Right cardiac atrium (tissue), 5 donors: ENCODE data around the gene EFHC2. TPM values are rescaled to one million over a fixed set of nuclear protein-coding genes. Genes with fewer than 3 reads are reported as not detected.
"Not testable (repeated sequence)": the region's sequence is repeated elsewhere in the genome, so short reads cannot be mapped to it uniquely, and the experiment has no call there.

ENCODE experiments used
- ATAC-seq, 2 donors: fragments of 200-7000 bp; cut with Tn5 transposase; one replicate each; pipeline versions ENCODE4 v1.8.0 to v1.9.1; 2020; ENCODE audit warnings: moderate library complexity in 2 of 2, mild to moderate bottlenecking in 1 of 2
- DNase-seq, 3 donors: peaks; one replicate each; pipeline ENCODE4 v3.0.0-alpha.2; 2020
- H3K27ac ChIP-seq: one replicate; pipeline ENCODE4 v1.5.1; 2013; ENCODE audit warnings: mild to moderate bottlenecking, low read length, control low read depth, moderate library complexity
- H3K27me3 ChIP-seq: one replicate; pipeline ENCODE4 v1.6.1; 2013; ENCODE audit not compliant: control insufficient read depth, insufficient read depth
- H3K4me1 ChIP-seq: one replicate; pipeline ENCODE4 v1.6.1; 2013; ENCODE audit warnings: low read length; ENCODE audit not compliant: control insufficient read depth, insufficient read depth
- H3K4me3 ChIP-seq: one replicate; pipeline ENCODE4 v1.5.1; 2013; ENCODE audit warnings: low read length, control low read depth
- H3K9me3 ChIP-seq: one replicate; pipeline ENCODE4 v1.6.1; 2013; ENCODE audit warnings: low read length; ENCODE audit not compliant: control insufficient read depth
- WGBS: extraction: QIAGEN DNeasy Blood & Tissue Kit; methylation state at CpG from one replicate; pipeline ENCODE4 v1.1.7; 2013; 5-methylcytosine and 5-hydroxymethylcytosine counted together
- intact Hi-C, 4 donors: fragments of 100-400 bp; cut with DNase I; formaldehyde crosslinking; loops; one replicate each; pipeline versions ENCODE4 v1.11.0 to v1.14.0; 2022 to 2023
- polyA plus RNA-seq: library from polyadenylated mRNA; stranded (reverse); fragments of 200-250 nt; gene quantifications from one replicate; pipeline ENCODE4 v1.2.3, GENCODE V29; 2013
- total RNA-seq, 4 donors: library from RNA; stranded (reverse); fragmentation: NEBNext Ultra II Directional; extraction: Animal tissue kit (Norgen Biotek cat#: 25700); gene quantifications; one replicate each; pipeline ENCODE4 v1.2.1, GENCODE V29; 2021
- donor health status: healthy with polysubstance abuse.
- donor health status: DM: no; HTN: yes; CAD: no.
- donor health status: DM: no; HTN: no; CAD: no.
- donor health status: DM: no; HTN: yes; CAD: no; lungs with severe emphysema.
- donor health status: DM: yes; HTN: yes; CAD: no.

EFHC2 gene
- total and polyA plus RNA-seq, 5 donors, result 4.7 to 9.5 (median 6.6) TPM

DNA sequence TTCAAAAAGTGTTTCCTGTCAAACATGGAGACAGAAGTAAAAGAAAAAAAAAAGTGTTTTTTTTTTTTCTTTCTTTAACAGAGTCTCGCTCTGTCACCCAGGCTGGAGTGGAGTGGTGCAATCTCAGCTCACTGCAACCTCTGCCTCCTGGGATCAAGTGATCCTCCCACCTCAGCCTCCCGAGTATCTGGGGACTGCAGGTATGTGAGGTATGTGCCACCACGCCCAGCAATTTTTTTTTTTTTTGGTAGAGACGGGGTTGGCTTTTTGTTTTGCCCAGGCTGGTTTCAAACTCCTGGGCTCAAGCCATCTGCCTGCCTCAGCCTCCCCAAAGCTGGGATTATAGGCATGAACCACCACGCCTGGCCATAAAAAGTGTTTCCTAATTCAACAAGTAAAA is 155.6 kb downstream of the EFHC2 start:
- H3K27me3 ChIP-seq, H3K4me3 ChIP-seq, H3K9me3 ChIP-seq, H3K4me1 ChIP-seq, ATAC-seq, DNase-seq, H3K27ac ChIP-seq, intact Hi-C loops: not testable (repeated sequence)
- WGBS, result 81% methylated on average over 5 of the region's 5 CpGs

DNA sequence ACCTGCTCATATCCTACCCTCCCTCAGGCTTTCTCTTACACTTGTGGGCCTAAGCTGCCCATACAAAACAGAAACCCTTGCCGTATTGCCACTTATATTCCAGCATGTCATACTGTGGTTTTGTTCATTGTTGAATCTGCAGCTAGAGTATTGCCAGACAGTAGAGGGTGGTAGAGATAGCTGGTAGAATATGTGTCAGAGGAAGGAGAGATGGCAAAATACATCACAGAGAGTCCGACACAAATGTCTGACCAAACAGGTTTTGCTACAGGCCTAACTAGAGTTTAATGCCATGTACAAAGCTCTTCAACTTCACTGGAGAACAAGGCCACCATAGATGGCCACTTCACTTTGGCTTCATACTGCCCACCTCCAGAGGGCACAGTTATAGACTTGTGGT is 160.1 kb downstream of the EFHC2 start:
- WGBS, result 79% methylated on average over 2 of the region's 2 CpGs
- Histone ChIP-seq H3K4me3 (no peak overlapping the region), H3K4me1 (no peaks in the 10 kb centered on the region), H3K9me3 (no peaks in the 10 kb centered on the region), H3K27me3 (no peaks in the 10 kb centered on the region), H3K27ac (no peak overlapping the region)
- intact Hi-C loops, result no loop called here
- no peak for DNase-seq
- ATAC-seq, result no peak

DNA sequence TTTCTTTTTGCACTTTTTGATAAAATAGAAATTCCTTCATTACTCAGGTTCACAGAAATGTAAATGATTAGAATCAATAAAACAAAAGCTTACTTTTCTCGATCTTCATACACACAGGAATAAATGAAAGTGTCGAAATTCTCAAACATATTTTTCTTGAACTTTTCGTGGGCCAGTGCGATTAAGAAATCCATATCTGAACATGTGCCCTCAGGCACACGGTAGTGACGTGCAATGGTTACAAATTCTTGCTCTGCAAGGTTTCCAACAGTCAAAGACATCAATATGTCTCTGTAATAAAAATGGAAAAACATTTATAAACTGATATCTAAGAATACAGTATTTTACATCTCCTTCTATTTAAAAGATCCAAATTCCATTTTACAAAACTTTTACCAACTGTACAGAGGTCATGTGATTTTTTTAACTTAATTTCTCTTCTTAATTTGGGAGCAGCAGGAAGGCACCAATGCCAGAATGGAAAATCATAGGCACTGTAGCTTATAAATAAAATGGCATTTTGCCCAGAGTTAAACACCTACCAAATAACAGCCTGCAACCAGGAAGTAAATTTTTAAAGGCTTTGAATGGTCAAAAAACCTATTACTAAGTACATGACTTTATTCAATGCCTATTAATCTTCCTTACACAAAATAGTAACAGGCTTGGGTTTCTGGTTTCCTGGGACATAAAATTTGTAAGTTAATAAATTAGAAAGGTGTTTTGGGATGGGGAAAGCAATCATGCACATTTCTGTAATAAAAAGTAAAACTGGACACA is 165.0 kb downstream of the EFHC2 start:
- no peak for ATAC-seq
- Histone ChIP-seq H3K4me1 (no peaks in the 10 kb centered on the region), H3K27ac (no peak overlapping the region), H3K27me3 (no peaks in the 10 kb centered on the region), H3K4me3 (no peak overlapping the region), H3K9me3 (no peaks in the 10 kb centered on the region)
- 94% methylated on average over 6 of the region's 6 CpGs for whole genome bisulfite sequencing
- intact Hi-C loops, result no loop called here
- DNase-seq, result no peak

DNA sequence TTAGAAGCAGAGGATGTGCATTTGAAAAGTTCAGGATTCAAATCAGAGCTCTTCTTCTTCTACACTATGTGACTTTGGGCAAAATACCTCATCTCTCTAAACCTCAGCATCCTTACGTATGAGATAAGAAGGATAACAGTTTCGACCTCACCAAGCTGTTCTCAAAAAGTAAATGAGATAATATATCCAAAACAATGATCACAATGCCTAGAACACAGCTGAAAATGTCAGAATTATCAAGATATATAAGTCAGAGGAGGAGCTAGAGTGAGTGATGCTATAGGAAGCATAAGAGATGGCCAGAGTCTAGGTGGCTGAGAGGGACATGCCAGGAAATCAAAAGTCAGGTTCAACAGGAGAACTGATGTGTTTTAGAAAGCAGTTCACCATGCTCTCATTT is 168.0 kb downstream of the EFHC2 start:
- no peak overlapping the region for H3K4me3 ChIP-seq
- intact Hi-C loops, result no loop called here
- ATAC-seq (no peak), DNase-seq (no peak)
- no peaks in the 10 kb centered on the region for H3K4me1 ChIP-seq
- H3K27ac ChIP-seq, result no peak overlapping the region
- WGBS, result 76% methylated on average over 2 of the region's 2 CpGs
- H3K27me3 ChIP-seq, result no peaks in the 10 kb centered on the region
- no peaks in the 10 kb centered on the region for H3K9me3 ChIP-seq

DNA sequence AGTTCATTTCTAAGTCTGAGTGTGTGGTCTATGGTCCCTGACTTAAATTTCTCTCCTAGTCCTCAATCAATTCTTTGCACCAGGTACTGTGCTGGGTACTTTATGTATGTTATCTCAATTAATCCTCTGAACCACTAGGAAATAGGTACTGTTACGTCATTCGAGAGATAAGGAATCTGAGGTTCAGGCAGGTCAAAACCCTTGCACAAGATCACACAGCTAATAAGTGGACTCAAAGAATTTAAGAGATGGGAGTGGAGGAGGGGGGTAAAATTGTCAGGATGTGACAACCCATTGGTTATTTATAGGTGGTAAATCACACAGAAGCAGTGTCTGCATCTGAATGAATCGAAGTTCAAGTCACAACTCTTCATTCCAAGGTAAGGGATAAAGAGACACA is 169.4 kb downstream of the EFHC2 start:
- no peaks in the 10 kb centered on the region for H3K9me3 ChIP-seq
- WGBS, result 94% methylated on average over 3 of the region's 3 CpGs
- ATAC-seq, result no peak
- DNase-seq, result no peak
- intact Hi-C loops, result no loop called here
- H3K4me3 ChIP-seq, result no peak overlapping the region
- H3K27me3 ChIP-seq, result no peaks in the 10 kb centered on the region
- no peak overlapping the region for H3K27ac ChIP-seq
- no peaks in the 10 kb centered on the region for H3K4me1 ChIP-seq

DNA sequence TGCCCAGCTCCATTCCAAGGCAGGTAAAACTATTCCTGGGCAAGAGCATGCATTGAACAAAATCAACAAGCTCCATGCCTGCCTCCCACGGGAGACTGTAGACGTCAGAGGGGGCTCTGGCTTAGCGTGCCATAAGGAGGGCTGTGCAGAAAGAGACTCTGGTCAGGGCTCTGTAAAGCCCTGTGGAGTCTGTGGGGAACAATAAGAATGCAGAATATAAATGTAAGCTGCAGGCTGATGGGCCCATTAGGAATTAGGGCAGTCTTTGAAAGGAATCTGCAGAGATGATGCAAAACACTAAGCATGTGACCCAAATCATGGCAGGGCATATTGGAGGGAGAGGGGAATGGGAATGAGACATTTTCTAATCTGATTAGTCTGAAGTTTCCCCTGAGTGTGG is 170.3 kb downstream of the EFHC2 start:
- intact Hi-C loops, result no loop called here
- H3K4me3 ChIP-seq, result no peak overlapping the region
- no peak for DNase-seq
- no peaks in the 10 kb centered on the region for H3K4me1 ChIP-seq
- no peaks in the 10 kb centered on the region for H3K9me3 ChIP-seq
- H3K27me3 ChIP-seq, result no peaks in the 10 kb centered on the region
- ATAC-seq, result no peak
- H3K27ac ChIP-seq, result no peak overlapping the region
- WGBS, result 57% methylated on average over 3 of the region's 3 CpGs

DNA sequence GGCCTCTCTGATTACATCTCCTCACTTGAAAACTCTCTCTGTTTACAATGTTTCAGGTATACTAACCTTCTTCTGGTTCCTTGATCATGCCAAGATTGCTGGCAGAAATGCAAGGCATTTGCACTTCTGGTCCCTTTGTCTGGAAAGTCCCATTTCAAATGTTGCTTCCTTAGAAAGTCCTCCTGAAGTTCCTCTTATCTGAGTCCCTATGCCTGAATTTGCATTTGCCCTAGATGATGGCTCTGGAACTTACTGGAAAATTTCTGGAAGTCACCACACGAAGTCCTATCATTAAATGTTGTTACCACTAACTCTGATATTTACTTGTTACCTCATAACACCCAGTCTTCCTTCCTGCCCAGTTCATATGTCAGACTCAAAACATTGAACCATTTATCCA is 176.4 kb downstream of the EFHC2 start:
- no peak for DNase-seq
- Histone ChIP-seq H3K27ac (no peak overlapping the region), H3K4me3 (no peak overlapping the region), H3K27me3 (no peaks in the 10 kb centered on the region), H3K4me1 (peaks cover 1% of the 10 kb centered on the region), H3K9me3 (no peaks in the 10 kb centered on the region)
- intact Hi-C loops, result no loop called here
- no peak for ATAC-seq
- WGBS, result 71% methylated on average over 1 of the region's 1 CpG

DNA sequence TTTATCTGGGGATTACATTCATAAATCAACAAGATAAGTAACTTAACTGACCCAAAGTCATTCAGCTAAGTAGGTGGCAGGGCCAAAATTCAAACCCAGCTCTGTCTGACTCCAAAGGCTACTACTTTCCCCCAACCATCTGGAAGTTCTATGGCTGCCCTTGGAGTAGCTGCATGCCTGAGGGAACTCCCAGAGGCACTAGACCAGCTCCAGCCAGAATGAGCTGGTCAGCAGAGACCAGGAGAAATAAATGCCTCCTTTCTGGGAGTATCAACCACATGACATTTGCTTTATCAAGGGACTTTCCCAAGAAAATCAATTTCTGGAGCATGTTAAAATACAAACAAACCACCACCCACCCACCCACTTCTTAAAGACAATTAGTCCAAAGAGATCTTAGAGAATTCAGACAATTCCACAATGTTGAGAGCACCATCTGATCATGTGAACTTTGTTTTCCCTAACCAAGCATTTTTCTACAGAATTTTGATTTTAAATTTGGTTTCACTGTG is 180.5 kb downstream of the EFHC2 start:
- intact Hi-C loops, result no loop called here
- H3K27me3 ChIP-seq, result no peaks in the 10 kb centered on the region
- ATAC-seq (no peak), DNase-seq (no peak)
- H3K27ac ChIP-seq, result no peak overlapping the region
- H3K9me3 ChIP-seq, result no peaks in the 10 kb centered on the region
- peaks cover 1% of the 10 kb centered on the region for H3K4me1 ChIP-seq
- no peak overlapping the region for H3K4me3 ChIP-seq

DNA sequence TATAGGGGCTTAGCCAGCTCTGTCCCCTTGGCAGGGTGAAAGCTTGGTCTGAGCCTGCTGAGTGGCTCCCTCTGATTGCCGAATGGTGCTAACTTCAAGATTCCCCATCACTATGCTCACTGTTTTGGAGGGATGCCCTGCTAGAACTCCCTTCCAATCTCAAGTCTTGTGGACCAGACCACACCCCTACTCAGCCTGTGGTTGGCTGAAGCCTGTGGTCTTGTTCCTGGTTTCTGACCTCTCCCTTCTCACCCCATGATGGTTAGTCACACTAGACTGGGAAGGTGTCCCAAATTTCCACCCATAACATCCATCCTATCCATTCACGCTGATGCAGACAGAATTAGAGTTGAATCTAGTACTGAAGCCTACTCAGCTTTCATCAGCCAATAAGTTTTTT is 185.6 kb downstream of the EFHC2 start:
- Histone ChIP-seq H3K27ac (no peak overlapping the region), H3K4me1 (peaks cover under 1% of the 10 kb centered on the region), H3K4me3 (no peak overlapping the region), H3K27me3 (no peaks in the 10 kb centered on the region), H3K9me3 (no peaks in the 10 kb centered on the region)
- no peak for DNase-seq
- 71% methylated on average over 2 of the region's 2 CpGs for WGBS
- peak in 1 of 2 donors; percentile 26 for ATAC-seq
- intact Hi-C loops, result no loop called here

DNA sequence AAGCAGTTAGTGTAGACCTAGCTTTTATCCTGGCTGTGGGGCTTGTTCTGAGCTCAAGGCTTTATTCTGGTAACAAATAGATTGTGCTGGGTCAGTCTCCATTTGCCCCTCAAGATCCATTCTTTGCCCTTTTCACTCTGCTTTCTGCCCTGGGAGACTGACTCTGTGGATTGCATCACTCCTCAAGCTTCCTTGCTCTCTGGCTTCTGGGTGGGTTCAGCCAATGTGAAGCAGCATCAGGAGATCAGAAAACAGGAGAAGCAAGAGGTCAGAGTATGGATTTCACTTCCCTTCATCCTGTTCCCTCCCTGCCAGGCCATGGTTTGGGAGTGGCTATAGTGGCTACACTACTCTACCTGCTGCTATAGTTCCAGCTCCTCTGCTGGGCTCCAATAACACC is 186.2 kb downstream of the EFHC2 start:
- DNase-seq (no peak), ATAC-seq (no peak)
- Histone ChIP-seq H3K4me1 (no peaks in the 10 kb centered on the region), H3K4me3 (no peak overlapping the region), H3K27me3 (no peaks in the 10 kb centered on the region), H3K27ac (no peak overlapping the region), H3K9me3 (no peaks in the 10 kb centered on the region)
- intact Hi-C loops, result no loop called here

DNA sequence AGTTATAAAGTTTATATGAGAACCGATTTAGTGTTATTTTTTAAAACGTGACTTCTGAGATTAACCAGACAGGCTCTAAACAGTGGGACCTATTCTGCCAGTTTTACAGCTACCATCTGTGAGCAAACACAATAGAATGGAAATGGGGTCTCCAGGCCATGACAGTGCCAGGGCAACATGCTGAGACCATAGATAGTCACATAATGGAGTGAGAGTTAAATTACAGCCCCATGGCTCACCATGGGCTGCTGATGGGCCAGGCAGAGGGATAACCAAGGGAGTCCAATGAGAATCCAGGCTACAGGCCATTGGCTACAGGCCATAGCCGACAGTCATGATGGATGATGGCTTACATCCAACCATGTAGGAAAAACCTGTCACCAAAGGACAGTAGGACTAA is 186.7 kb downstream of the EFHC2 start:
- whole genome bisulfite sequencing, result 75% methylated on average over 3 of the region's 3 CpGs

DNA sequence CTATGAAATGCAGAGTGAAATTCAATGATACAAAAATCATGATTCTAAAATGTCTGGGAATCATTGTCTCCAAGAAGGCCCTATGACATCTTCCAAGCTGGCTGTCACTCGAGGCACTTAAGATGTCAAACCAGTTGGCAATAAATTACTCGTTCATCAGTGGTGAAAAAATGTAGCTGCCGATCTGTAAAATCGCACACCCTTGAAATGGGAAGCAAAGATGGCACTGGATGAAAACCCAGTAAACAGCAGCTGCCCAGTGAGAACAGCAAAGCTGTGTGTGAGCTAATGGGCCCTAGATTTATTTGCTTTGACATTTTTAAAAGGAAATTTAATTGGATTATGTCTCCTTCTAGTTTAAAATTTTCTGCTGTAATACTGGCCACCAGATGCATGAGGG is 188.3 kb downstream of the EFHC2 start:
- no peaks in the 10 kb centered on the region for H3K27me3 ChIP-seq
- H3K27ac ChIP-seq, result no peak overlapping the region
- H3K4me3 ChIP-seq, result no peak overlapping the region
- 82% methylated on average over 4 of the region's 4 CpGs for WGBS
- ATAC-seq (no peak), DNase-seq (no peak)
- H3K9me3 ChIP-seq, result no peaks in the 10 kb centered on the region
- intact Hi-C loops, result no loop called here
- no peaks in the 10 kb centered on the region for H3K4me1 ChIP-seq

More for the DNA sequence above, 186.7 kb downstream of the EFHC2 start:
- DNase-seq, result no peak
- Histone ChIP-seq H3K27me3 (no peaks in the 10 kb centered on the region), H3K4me3 (no peak overlapping the region), H3K4me1 (no peaks in the 10 kb centered on the region), H3K9me3 (no peaks in the 10 kb centered on the region), H3K27ac (no peak overlapping the region)
- intact Hi-C loops, result no loop called here
- no peak for ATAC-seq
